ENCODE data around the gene MARK3.
A peak's percentile ranks its signal among the peaks of the same experiment; 100 is the strongest.

Gene MARK3

GRCh38 chr14:103443111-103443510 is 57.9 kb downstream of the MARK3 start:
- DNase-seq: no peak

- peak in 1 of 2 experiments; percentile 57 for DNase-seq
Measured at GRCh38 chr14:103444837-103445524, 59.8 kb downstream of the MARK3 start.

GRCh38 chr14:103445806-103446205 is 60.6 kb downstream of the MARK3 start:
- DNase-seq: no peak

- DNase-seq: no peak
Measured at GRCh38 chr14:103448097-103448496, 62.9 kb downstream of the MARK3 start.

GRCh38 chr14:103449634-103450161 is 64.5 kb downstream of the MARK3 start:
- DNase-seq: no peak

- DNase-seq: no peak
Measured at GRCh38 chr14:103450416-103450815, 65.2 kb downstream of the MARK3 start.

- no peak for DNase-seq
Measured at GRCh38 chr14:103451401-103451800, 66.2 kb downstream of the MARK3 start.

- DNase-seq: no peak
Measured at GRCh38 chr14:103453791-103454190, 68.6 kb downstream of the MARK3 start.

GRCh38 chr14:103456167-103456835 is 71.1 kb downstream of the MARK3 start:
- DNase-seq: peak in 1 of 2 experiments; percentile 77

- DNase-seq: no peak
Measured at GRCh38 chr14:103460415-103460814, 75.2 kb downstream of the MARK3 start.

- no peak for DNase-seq
Measured at GRCh38 chr14:103463149-103463548, 77.9 kb downstream of the MARK3 start.

GRCh38 chr14:103463851-103464250 is 78.6 kb downstream of the MARK3 start:
- no peak for DNase-seq

GRCh38 chr14:103472939-103473338 is 87.7 kb downstream of the MARK3 start:
- no peak for DNase-seq

GRCh38 chr14:103474893-103475292 is 89.7 kb downstream of the MARK3 start:
- no peak for DNase-seq

- no peak for DNase-seq
Measured at GRCh38 chr14:103476065-103476464, 90.8 kb downstream of the MARK3 start.

- no peak for DNase-seq
Measured at GRCh38 chr14:103476631-103477030, 91.4 kb downstream of the MARK3 start.

- DNase-seq: no peak
Measured at GRCh38 chr14:103480595-103480994, 95.4 kb downstream of the MARK3 start.

GRCh38 chr14:103483600-103483999 is 98.4 kb downstream of the MARK3 start:
- DNase-seq: no peak

- no peak for DNase-seq
Measured at GRCh38 chr14:103485504-103485903, 100.3 kb downstream of the MARK3 start.

- DNase-seq: no peak
Measured at GRCh38 chr14:103488071-103488470, 102.9 kb downstream of the MARK3 start.

GRCh38 chr14:103488960-103489359 is 103.7 kb downstream of the MARK3 start:
- DNase-seq: no peak

GRCh38 chr14:103489621-103490020 is 104.4 kb downstream of the MARK3 start:
- DNase-seq: no peak

GRCh38 chr14:103491691-103492090 is 106.5 kb downstream of the MARK3 start:
- no peak for DNase-seq

- DNase-seq: no peak
Measured at GRCh38 chr14:103492156-103492925, 107.1 kb downstream of the MARK3 start.

Data from SW 1271 (cell line).